ENCODE results near the gene TNNI3K.

TNNI3K gene

GRCh38 chr1:74571891-74572290 is 336.7 kb downstream of the TNNI3K start:
- H3K4me3 Mint-ChIP-seq = no peak overlapping the region
- H3K9me3 Mint-ChIP-seq = no peaks in the 10 kb centered on the region
- DNase-seq (no peak), ATAC-seq (no peak)
- H3K27me3 Mint-ChIP-seq = no peaks in the 10 kb centered on the region
- H3K4me1 Mint-ChIP-seq = no peaks in the 10 kb centered on the region
- H3K27ac Mint-ChIP-seq = no peak overlapping the region

DNA sequence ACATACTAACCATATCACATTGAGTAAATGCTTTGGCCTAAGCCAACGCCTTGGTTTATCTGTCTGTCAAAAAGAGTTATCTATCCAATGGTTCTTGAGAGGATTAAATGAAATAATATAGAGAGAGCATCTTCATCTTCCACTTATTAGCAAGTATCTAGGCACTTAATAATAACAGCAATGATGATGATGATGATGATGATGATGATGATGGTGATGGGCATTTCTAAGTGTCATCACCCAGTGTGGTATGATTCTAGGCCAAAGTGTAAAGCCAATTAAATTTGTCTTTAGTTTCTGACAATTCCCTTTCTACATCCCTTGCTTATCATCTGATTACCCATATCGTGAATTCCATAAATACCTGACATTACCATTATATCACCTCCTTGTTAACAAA is 342.9 kb downstream of the TNNI3K start:
- H3K4me3 Mint-ChIP-seq = no peak overlapping the region
- no peaks in the 10 kb centered on the region for H3K27me3 Mint-ChIP-seq
- ATAC-seq = no peak
- no peaks in the 10 kb centered on the region for H3K9me3 Mint-ChIP-seq
- H3K27ac Mint-ChIP-seq = no peak overlapping the region
- DNase-seq = no peak
- no peaks in the 10 kb centered on the region for H3K4me1 Mint-ChIP-seq

DNA sequence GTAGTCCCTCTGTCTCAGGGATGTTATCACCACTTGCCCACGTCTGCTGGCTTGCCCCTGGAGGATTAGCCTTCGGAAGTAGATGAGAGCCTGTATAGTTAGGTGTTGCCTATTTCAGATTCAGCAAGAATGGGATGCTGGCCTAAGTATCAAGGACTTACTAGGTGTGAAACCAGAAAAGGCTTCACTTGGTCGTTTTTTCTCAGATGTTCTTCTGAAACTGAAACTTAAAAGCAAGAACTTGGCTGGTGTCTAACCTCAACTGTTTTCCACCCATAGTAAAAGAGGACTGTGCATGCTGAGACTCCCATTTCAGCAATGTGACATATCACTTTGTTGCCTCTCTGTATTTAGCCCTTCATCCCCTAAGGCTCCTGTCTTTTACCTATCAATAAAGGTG is 344.2 kb downstream of the TNNI3K start:
- Mint-ChIP-seq H3K4me1 (no peaks in the 10 kb centered on the region), H3K4me3 (no peak overlapping the region), H3K9me3 (no peaks in the 10 kb centered on the region), H3K27ac (no peak overlapping the region), H3K27me3 (peaks cover 9% of the 10 kb centered on the region)
- DNase-seq (no peak), ATAC-seq (peak; percentile 40)

DNA sequence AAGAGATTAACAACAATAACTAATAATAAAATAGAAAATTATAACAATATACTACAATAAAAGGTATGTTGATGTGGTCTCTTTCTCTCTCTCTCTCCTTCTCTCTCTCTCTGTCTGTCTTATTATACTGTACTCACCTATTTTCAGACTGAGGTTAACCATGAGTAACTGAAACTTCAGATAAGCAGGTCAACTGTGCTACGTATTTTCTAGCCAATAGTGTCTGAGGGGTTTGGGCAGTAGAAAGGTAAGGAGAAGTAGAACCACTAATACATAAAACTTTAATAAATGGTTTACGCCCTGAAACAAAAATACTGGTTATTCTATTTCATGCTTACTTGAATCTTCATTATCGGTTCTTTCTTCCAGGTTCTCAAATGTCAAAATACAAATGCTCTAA is 348.2 kb downstream of the TNNI3K start:
- Mint-ChIP-seq H3K4me3 (no peak overlapping the region), H3K27me3 (peaks cover 14% of the 10 kb centered on the region), H3K9me3 (no peaks in the 10 kb centered on the region), H3K4me1 (no peaks in the 10 kb centered on the region), H3K27ac (no peak overlapping the region)
- ATAC-seq (no peak), DNase-seq (no peak)

DNA sequence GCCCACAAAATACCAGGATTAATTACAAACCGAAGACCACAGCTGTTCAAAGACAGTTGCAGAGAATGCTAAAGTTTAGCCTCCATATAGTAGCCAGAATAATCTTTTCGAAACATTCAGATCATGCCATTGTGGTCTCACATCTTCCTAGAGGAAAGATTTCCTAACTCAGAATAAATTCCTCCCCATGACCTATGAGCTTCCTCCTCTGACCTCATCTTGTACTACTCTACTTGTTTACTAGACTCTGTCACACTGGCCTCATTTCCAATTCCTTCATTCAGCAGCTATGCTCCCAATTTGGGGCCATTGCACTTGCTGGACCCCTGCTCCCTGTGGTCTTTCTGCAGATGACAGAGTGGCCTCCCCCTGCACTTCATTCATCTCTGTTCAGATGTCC is 349.0 kb downstream of the TNNI3K start:
- ATAC-seq = no peak
- Mint-ChIP-seq H3K4me1 (no peaks in the 10 kb centered on the region), H3K27me3 (peaks cover 14% of the 10 kb centered on the region), H3K4me3 (no peak overlapping the region), H3K27ac (no peak overlapping the region), H3K9me3 (no peaks in the 10 kb centered on the region)
- no peak for DNase-seq

- Mint-ChIP-seq H3K4me3 (no peak overlapping the region), H3K4me1 (no peaks in the 10 kb centered on the region), H3K27ac (no peak overlapping the region), H3K9me3 (no peaks in the 10 kb centered on the region), H3K27me3 (peaks cover 14% of the 10 kb centered on the region)
- DNase-seq = no peak
- no peak for ATAC-seq
Observed at GRCh38 chr1:74586253-74586897, 351.2 kb downstream of the TNNI3K start.

DNA sequence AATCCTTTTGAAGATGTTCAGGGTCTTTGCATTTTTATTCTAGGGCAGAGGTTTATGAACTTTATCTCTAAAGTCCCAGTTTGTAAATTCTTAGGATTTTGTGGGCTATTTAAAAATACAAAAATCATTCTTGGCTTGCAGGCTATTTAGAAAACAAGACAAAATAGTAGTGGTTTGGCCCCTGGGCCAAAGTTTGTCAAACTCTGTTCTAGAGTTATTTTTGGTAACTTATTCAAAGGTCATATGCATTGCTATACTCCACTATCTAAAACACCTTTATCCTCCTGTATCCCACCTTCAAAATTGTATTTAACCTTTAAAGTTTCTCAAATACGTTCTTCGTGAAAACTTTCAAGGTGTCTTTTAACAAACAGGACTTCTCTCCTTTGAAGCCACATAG is 352.7 kb downstream of the TNNI3K start:
- DNase-seq = no peak
- Mint-ChIP-seq H3K27me3 (peaks cover 14% of the 10 kb centered on the region), H3K4me3 (no peak overlapping the region), H3K4me1 (no peaks in the 10 kb centered on the region), H3K27ac (no peak overlapping the region), H3K9me3 (no peaks in the 10 kb centered on the region)
- no peak for ATAC-seq

DNA sequence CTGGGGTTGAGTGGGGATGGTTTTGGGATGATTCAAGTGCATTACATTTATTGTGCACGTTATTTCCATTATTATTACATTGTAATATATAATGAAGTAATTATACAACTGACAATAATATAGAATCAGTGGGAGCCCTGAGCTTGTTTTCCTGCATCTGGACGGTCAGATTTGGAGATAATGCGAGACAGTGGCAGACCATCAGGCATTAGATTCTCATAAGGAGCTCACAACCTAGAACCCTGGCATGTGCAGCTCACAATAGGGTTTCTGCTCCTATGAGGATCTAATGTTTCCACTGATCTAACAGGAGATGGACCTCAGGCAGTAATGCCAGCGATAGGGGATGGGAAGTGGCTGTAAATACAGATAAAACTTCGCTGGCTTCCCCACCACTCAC is 355.1 kb downstream of the TNNI3K start:
- Mint-ChIP-seq H3K4me1 (no peaks in the 10 kb centered on the region), H3K9me3 (no peaks in the 10 kb centered on the region), H3K27me3 (no peaks in the 10 kb centered on the region), H3K27ac (no peak overlapping the region), H3K4me3 (no peak overlapping the region)
- no peak for DNase-seq
- no peak for ATAC-seq

- DNase-seq (no peak), ATAC-seq (no peak)
- Mint-ChIP-seq H3K27ac (no peak overlapping the region), H3K27me3 (no peaks in the 10 kb centered on the region), H3K4me1 (no peaks in the 10 kb centered on the region), H3K4me3 (no peak overlapping the region), H3K9me3 (no peaks in the 10 kb centered on the region)
Observed at GRCh38 chr1:74591949-74592348, 356.8 kb downstream of the TNNI3K start.

DNA sequence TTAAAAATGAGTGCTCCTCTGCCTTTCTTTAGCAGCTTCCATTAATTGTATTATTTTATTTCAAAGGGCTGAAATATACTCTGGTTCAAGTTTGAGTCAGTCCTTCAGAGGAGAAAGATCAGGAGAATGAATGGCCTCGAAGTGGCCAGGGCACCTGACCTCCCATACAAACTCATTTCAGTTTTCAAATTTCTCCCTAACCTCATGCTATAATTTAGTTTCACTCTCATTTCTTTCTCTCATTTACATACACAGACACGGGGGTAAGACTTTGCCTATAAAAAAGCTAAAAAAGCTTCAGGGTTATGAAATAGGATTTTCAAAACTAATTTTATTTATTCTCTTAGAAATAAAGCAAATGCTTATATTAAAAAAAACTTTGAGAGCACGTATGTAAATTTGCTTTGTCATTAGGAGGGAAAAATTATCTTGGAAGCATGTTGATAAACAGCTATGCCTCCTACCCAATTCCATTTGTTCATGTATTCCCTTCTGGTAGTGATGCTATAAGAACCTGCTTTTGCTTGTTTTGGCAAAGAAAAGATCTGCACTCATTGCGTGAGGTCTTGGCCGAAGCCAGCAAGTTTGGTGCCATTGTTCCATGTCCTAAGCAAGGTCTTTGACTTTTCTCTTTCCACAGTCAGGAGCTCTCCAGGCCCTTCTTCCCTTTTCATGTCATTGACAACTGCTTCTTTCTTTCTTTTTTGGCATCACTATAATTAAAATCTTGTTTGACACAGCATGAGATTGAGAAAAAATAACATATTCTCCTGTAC is 357.6 kb downstream of the TNNI3K start:
- no peaks in the 10 kb centered on the region for H3K4me1 Mint-ChIP-seq
- H3K9me3 Mint-ChIP-seq = no peaks in the 10 kb centered on the region
- DNase-seq (no peak), ATAC-seq (no peak)
- no peak overlapping the region for H3K4me3 Mint-ChIP-seq
- no peak overlapping the region for H3K27ac Mint-ChIP-seq
- peaks cover 3% of the 10 kb centered on the region for H3K27me3 Mint-ChIP-seq

Measured in stimulated activated naive CD8-positive, alpha-beta T cell treated with anti-CD3 and anti-CD28 coated beads, Interleukin-15, amount 100 ng/mL, for 72 hours (primary cell).